ENCODE measurements around the gene SIPA1L3. TPM values are rescaled to one million over a fixed set of nuclear protein-coding genes. Genes with fewer than 3 reads are reported as not detected.

SIPA1L3 gene
- total and polyA plus RNA-seq, 2 donors from 2014 or later, result 5.8 to 61.7 TPM

GRCh38 chr19:37983916-37984315 is 76.9 kb downstream of the SIPA1L3 start:
- Histone ChIP-seq H3K4me3 (ENCODE audit: low read length in 3 of 3) (no peak overlapping the region), H3K27ac (ENCODE audit: low read depth in 2 of 2, low read length in 2 of 2) (no peak overlapping the region), H3K9ac (ENCODE audit: low read length in 3 of 3) (no peak overlapping the region), H3K36me3 (ENCODE audit: control insufficient read depth in 2 of 3, insufficient read depth in 3 of 3, low read length in 3 of 3) (no peaks in the 10 kb centered on the region), H3K4me1 (ENCODE audit: control insufficient read depth in 2 of 3, insufficient read depth in 2 of 3, low read depth in 1 of 3, low read length in 3 of 3) (peaks cover 0 to 25% (median 19%) of the 10 kb centered on the region in 3 donors), H3K27me3 (ENCODE audit: control insufficient read depth, insufficient read depth, low read length) (no peaks in the 10 kb centered on the region), H3K9me3 (ENCODE audit: control insufficient read depth in 2 of 3, insufficient read depth in 1 of 3, low read length in 3 of 3) (no peaks in the 10 kb centered on the region)
- DNase-seq, result no peak
- intact Hi-C loops (cut with DNase I), result no loop called here
- no peak for FAIRE-seq
- TF ChIP-seq CTCF (IDR thresholded peaks at IDR 0.05; ENCODE audit: borderline replicate concordance, extremely low read depth, insufficient read depth), result no peak

- intact Hi-C loops (cut with DNase I), result no loop called here
- H3K4me1 ChIP-seq (ENCODE audit: control insufficient read depth in 2 of 3, insufficient read depth in 2 of 3, low read depth in 1 of 3, low read length in 3 of 3), result peaks cover 0 to 16% (median 7%) of the 10 kb centered on the region in 3 donors
- FAIRE-seq (no peak), DNase-seq (no peak)
- no peak overlapping the region for H3K27ac ChIP-seq (ENCODE audit: low read depth in 2 of 2, low read length in 2 of 2)
- no peaks in the 10 kb centered on the region for H3K9me3 ChIP-seq (ENCODE audit: control insufficient read depth in 2 of 3, insufficient read depth in 1 of 3, low read length in 3 of 3)
- no peak for TF ChIP-seq CTCF (IDR thresholded peaks at IDR 0.05; ENCODE audit: borderline replicate concordance, extremely low read depth, insufficient read depth)
- no peaks in the 10 kb centered on the region for H3K27me3 ChIP-seq (ENCODE audit: control insufficient read depth, insufficient read depth, low read length)
- no peak overlapping the region for H3K4me3 ChIP-seq (ENCODE audit: low read length in 3 of 3)
- H3K36me3 ChIP-seq (ENCODE audit: control insufficient read depth in 2 of 3, insufficient read depth in 3 of 3, low read length in 3 of 3), result no peaks in the 10 kb centered on the region
- no peak overlapping the region for H3K9ac ChIP-seq (ENCODE audit: low read length in 3 of 3)
Measured at GRCh38 chr19:37986048-37986750, 79.2 kb downstream of the SIPA1L3 start.

GRCh38 chr19:37987356-37988332 is 80.6 kb downstream of the SIPA1L3 start:
- no peaks in the 10 kb centered on the region for H3K9me3 ChIP-seq (ENCODE audit: control insufficient read depth in 2 of 3, insufficient read depth in 1 of 3, low read length in 3 of 3)

More at GRCh38 chr19:37987356-37988332, 80.6 kb downstream of the SIPA1L3 start:
- DNase-seq (no peak), FAIRE-seq (no peak)
- H3K27ac ChIP-seq (ENCODE audit: low read depth in 2 of 2, low read length in 2 of 2), result no peak overlapping the region
- H3K36me3 ChIP-seq (ENCODE audit: control insufficient read depth in 2 of 3, insufficient read depth in 3 of 3, low read length in 3 of 3), result no peaks in the 10 kb centered on the region
- H3K4me1 ChIP-seq (ENCODE audit: control insufficient read depth in 2 of 3, insufficient read depth in 2 of 3, low read depth in 1 of 3, low read length in 3 of 3), result peaks cover 0 to 11% (median 0%) of the 10 kb centered on the region in 3 donors
- no peak overlapping the region for H3K4me3 ChIP-seq (ENCODE audit: low read length in 3 of 3)
- no peak overlapping the region for H3K9ac ChIP-seq (ENCODE audit: low read length in 3 of 3)
- no peaks in the 10 kb centered on the region for H3K27me3 ChIP-seq (ENCODE audit: control insufficient read depth, insufficient read depth, low read length)
- no peak for TF ChIP-seq CTCF (IDR thresholded peaks at IDR 0.05; ENCODE audit: borderline replicate concordance, extremely low read depth, insufficient read depth)
- intact Hi-C loops (cut with DNase I), result no loop called here
